HG03066 (cell line): ENCODE results near the gene GNAO1.

Experiments
- ATAC-seq: cut with Tn5 transposase; IDR thresholded peaks from one replicate; pipeline ENCODE4 v1.9.1; 2021; ENCODE audit warnings: low read depth; ENCODE audit not compliant: unreplicated experiment

Gene GNAO1

GRCh38 chr16:56263711-56264608, 72.7 kb downstream of the GNAO1 start:
- no peak for ATAC-seq

GRCh38 chr16:56264609-56264972, 73.3 kb downstream of the GNAO1 start:
- ATAC-seq: no peak

GRCh38 chr16:56265184-56265583, 73.9 kb downstream of the GNAO1 start:
- ATAC-seq: no peak

GRCh38 chr16:56265746-56266145, 74.5 kb downstream of the GNAO1 start:
- no peak for ATAC-seq

GRCh38 chr16:56266641-56267607, 75.6 kb downstream of the GNAO1 start:
- ATAC-seq: no peak

- ATAC-seq: no peak
Observed at GRCh38 chr16:56267888-56268287, 76.6 kb downstream of the GNAO1 start.

GRCh38 chr16:56268799-56269198, 77.5 kb downstream of the GNAO1 start:
- no peak for ATAC-seq

- ATAC-seq: no peak
Observed at GRCh38 chr16:56269281-56269680, 78.0 kb downstream of the GNAO1 start.

- no peak for ATAC-seq
Observed at GRCh38 chr16:56269811-56270684, 78.8 kb downstream of the GNAO1 start.

- no peak for ATAC-seq
Observed at GRCh38 chr16:56270828-56271227, 79.5 kb downstream of the GNAO1 start.

GRCh38 chr16:56272583-56272894, 81.2 kb downstream of the GNAO1 start:
- ATAC-seq: no peak

GRCh38 chr16:56273615-56274014, 82.3 kb downstream of the GNAO1 start:
- ATAC-seq: no peak

GRCh38 chr16:56274369-56274768, 83.1 kb downstream of the GNAO1 start:
- ATAC-seq: no peak

GRCh38 chr16:56275076-56275475, 83.8 kb downstream of the GNAO1 start:
- no peak for ATAC-seq

- ATAC-seq: no peak
Observed at GRCh38 chr16:56275801-56276200, 84.5 kb downstream of the GNAO1 start.

GRCh38 chr16:56277075-56277474, 85.8 kb downstream of the GNAO1 start:
- no peak for ATAC-seq

- ATAC-seq: no peak
Observed at GRCh38 chr16:56278196-56278855, 87.0 kb downstream of the GNAO1 start.

- peak; percentile 79 for ATAC-seq
Observed at GRCh38 chr16:56279132-56279531, 87.8 kb downstream of the GNAO1 start.

- no peak for ATAC-seq
Observed at GRCh38 chr16:56279914-56280313, 88.6 kb downstream of the GNAO1 start.

GRCh38 chr16:56281249-56281805, 90.0 kb downstream of the GNAO1 start:
- ATAC-seq: no peak
